Gastrocnemius medialis (tissue), 4 donors: ENCODE measurements around the gene SPATA32.

Experiments used
- CTCF ChIP-seq, 5 experiments: fragments of 450-650 bp in 3 of 5; fragments of 200-600 bp in 2 of 5; sonication (generic) in 2 of 5; IDR thresholded peaks in 4 of 5; conservative IDR thresholded peaks in 1 of 5; 1 replicate in 4 of 5; 2 replicates in 1 of 5; pipeline ENCODE4 v1.5.1; 2016 to 2019; ENCODE audit warnings: antibody characterized with exemption in 5 of 5, mild to moderate bottlenecking in 3 of 5, moderate library complexity in 3 of 5
- POLR2A ChIP-seq, 2 donors: fragments of 450-650 bp; IDR thresholded peaks; one replicate each; pipeline ENCODE4 v1.6.1; 2017; ENCODE audit warnings: antibody characterized with exemption in 2 of 2, mild to moderate bottlenecking in 2 of 2, moderate library complexity in 2 of 2

GRCh38 chr17:45260204-45260783 lies 1.6 kb downstream of the SPATA32 start:
- TF ChIP-seq CTCF (IDR thresholded peaks at IDR 0.05 in 4 of 5, conservative IDR thresholded peaks at IDR 0.05 in 1 of 5), result no peak
- no peak for TF ChIP-seq POLR2A (IDR thresholded peaks at IDR 0.05)
